Skin epidermis (tissue), 12 donors: ENCODE results near the gene FITM1.

Source experiments
- H3K27ac ChIP-seq, 21 experiments: fragments of 200-600 bp; sonication (generic) in 11 of 21; one replicate each; pipeline ENCODE4 v1.5.0; 2020; ENCODE audit warnings: mild to moderate bottlenecking in 3 of 21, inconsistent platforms in 2 of 21, moderate library complexity in 2 of 21
- H3K4me3 ChIP-seq, 7 experiments: fragments of 200-600 bp; sonication (generic) in 2 of 7; one replicate each; pipeline ENCODE4 v1.5.0; 2020; ENCODE audit warnings: inconsistent platforms in 2 of 7, mild to moderate bottlenecking in 2 of 7, moderate library complexity in 1 of 7

Gene FITM1

DNA sequence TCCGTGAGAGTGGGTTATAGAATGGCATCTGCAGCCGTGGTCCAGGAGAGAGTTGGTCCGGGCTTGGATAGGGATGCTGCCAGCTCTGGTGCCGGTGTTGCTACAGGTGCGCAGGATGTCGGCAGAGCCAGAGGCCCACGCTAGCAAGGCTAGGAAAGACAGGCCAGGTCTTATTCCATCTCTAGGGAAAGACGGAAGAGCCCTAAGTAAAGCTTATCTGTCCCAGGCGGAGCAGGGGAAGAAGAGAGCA, 5.0 kb downstream of the FITM1 start:
- H3K27ac ChIP-seq: peak overlapping the region in 20 of 21 experiments; percentile 50 to 100 (median 96)

DNA sequence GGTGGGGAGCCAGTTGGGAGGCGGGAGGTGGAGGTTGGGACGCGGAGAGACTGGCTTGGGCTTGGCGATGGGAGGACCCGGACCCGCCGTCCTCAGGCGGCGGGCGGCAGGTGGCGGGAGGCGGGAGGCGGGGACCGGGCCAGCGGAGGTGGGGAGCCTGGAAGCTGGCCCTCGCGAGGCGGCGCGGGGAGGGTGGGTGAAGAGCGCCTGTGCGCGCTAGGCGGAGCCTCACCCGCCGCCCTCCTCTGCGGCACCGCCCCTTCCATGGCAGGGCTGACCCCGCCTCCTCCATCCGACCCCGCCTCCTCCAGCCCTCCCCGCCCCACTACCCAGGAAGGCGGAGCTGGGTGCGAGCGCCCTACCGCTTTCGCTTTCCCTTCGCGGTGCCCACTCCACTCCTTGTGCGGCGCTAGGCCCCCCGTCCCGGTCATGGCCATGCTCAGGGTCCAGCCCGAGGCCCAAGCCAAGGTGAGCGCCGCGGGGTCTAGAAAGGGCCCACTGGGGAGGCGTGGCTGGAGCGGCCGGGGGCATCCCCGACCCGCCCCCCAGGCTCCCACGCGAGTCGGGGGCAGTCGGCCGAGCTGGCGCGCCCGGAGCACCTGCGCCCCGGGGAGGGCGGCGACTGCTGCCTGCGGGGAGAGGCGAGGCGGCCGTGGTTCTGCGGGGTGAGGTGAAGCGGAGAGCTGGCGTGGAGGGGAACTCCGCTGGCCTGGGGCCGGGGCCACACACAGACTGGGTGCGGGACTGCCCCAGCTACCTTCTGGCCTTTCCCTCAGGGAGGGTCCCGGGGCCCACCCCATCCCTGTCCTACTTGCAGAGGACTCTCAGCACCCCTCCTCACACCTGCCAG, 5.6 kb downstream of the FITM1 start, which contains the start of gene PSME1:
Gene PSME1 (plus strand): TSS at position 361 of the 850 bp plus-strand sequence. CDS start 69 bp downstream, at position 430.
- H3K4me3 ChIP-seq: peak within 1 kb of the TSS; percentile 63 to 100 (median 96)
- H3K27ac ChIP-seq: peak within 1 kb of the TSS; percentile 89 to 100 (median 96)

More for the DNA sequence above, 5.0 kb downstream of the FITM1 start:
- H3K4me3 ChIP-seq: peak overlapping the region; percentile 63 to 100 (median 96)

DNA sequence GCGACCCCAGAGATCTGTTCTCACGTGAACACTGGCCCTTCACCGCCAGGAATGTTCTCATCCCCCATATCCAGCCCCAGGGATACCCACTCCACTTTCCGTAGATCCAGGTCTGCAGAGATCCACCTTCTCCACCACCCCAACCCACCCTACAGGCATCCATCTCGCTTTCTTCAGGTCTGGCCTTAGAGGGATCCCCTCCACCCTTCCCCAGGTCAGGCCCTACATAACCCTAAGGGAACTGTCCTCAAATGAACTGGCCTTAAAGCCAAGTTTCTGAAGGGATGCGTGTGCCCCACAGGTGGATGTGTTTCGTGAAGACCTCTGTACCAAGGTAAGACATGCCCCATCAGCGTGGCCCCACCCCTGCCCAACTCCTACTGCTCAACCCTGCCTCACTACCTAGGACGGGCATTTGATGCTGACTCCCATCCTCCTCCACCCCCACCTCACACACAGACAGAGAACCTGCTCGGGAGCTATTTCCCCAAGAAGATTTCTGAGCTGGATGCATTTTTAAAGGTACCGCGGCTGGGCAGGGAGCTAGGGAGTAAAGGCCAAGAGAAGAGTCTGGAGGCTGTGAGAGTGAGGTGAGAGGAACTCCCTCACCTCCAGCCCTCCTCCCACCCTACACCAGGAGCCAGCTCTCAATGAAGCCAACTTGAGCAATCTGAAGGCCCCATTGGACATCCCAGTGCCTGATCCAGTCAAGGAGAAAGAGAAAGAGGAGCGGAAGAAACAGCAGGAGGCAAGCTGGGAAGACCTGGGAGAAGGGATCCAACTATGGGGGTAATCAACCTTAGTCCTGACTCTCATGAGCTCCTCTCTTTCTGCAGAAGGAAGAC, 6.4 kb downstream of the FITM1 start:
- H3K27ac ChIP-seq: peak overlapping the region; percentile 89 to 100 (median 96)
- H3K4me3 ChIP-seq: peak overlapping the region; percentile 63 to 100 (median 96)

DNA sequence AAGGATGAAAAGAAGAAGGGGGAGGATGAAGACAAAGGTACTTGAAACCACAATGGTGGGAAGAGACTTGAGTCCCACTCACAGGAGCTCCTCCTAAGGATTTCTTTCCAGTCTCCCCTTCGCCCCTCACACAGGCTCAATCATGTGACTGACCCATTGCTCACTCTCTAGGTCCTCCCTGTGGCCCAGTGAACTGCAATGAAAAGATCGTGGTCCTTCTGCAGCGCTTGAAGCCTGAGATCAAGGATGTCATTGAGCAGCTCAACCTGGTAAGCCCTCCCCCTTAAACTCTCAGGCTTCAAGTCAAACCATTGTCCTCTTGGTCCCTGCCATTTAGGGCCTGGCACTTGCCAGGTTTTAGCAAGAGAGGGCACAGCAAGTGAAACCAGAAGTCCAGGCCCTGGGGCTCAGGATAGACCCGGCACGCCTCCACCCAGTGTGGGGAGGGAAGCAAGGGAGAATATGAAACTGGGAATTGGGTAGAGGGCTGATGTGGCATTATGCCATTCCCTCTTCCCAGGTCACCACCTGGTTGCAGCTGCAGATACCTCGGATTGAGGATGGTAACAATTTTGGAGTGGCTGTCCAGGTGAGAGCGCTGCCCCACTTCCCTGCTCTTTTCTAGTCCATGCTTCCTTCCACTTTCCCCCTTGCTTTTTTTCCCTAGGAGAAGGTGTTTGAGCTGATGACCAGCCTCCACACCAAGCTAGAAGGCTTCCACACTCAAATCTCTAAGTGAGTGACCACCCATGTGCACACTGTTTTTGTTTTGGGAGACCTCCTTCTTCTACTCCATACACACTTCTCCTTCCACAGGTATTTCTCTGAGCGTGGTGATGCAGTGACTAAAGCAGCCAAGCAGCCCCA, 7.3 kb downstream of the FITM1 start:
- Histone ChIP-seq H3K4me3 (no peak overlapping the region), H3K27ac (peak overlapping the region in 9 of 21 experiments; percentile 89 to 100 (median 96))

DNA sequence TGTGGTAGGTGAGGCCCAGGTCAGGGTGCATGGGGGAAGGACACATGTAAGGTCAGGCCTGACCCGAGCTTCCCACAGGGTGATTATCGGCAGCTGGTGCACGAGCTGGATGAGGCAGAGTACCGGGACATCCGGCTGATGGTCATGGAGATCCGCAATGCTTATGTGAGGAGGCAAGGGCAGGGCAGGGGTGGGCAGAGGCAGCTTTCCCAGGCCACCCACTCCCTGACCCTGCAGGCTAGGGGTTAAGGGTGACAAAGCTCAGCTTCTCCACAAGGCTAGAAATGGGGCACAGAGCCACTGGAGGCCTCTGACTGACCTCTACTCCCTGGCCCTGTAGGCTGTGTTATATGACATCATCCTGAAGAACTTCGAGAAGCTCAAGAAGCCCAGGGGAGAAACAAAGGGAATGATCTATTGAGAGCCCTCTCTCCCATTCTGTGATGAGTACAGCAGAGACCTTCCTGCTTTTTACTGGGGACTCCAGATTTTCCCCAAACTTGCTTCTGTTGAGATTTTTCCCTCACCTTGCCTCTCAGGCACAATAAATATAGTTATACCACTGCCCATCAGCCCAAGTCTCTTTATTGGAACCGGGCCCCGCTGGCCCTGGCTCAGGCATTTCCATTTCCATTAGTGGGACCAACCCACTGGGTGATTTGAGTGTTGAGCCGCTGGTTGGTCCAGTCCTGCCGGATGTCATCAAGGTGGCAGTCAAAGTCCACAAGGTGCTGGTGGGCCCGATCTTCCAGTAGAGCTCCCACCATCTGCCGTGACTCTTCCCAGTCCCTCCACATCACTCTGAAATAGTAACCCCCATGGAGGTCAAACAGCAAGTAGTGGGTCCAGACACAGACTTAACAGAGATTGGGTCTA, 8.2 kb downstream of the FITM1 start:
- peak overlapping the region in 5 of 21 experiments; percentile 7 to 28 (median 9) for H3K27ac ChIP-seq
- no peak overlapping the region for H3K4me3 ChIP-seq

DNA sequence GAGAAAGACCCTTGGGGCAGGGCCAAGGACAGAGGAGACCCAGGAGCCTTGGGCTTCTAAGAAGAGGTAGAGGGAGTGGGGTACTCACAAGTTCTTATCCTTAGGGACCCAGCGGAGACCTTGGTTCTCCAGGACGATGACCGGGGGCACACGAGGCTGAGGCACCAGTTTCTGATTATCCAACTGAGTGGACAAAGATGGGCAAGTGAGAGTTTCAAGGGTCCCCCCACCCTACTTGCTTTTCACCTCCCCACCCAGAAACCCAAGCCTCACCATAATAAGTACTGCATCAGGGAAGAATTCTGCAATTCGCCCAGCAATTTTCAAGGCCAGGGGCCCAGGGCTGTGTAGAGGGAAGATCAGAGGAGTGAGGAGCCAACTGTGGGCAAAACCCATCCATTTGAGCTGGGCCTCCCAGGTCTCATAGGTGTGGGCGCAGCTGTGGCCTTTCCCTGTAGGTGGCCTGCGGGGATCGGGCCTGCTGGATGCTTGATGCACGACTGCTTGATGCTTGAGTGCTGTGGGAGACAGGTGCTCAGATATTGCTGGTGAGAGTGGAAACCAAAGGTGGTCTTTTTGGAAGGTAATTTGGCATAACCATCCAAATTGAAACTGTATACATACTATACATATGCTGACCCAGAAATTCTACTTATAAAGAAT, 8.9 kb downstream of the FITM1 start:
- peak overlapping the region in 5 of 21 experiments; percentile 13 to 95 (median 55) for H3K27ac ChIP-seq
- H3K4me3 ChIP-seq: no peak overlapping the region

DNA sequence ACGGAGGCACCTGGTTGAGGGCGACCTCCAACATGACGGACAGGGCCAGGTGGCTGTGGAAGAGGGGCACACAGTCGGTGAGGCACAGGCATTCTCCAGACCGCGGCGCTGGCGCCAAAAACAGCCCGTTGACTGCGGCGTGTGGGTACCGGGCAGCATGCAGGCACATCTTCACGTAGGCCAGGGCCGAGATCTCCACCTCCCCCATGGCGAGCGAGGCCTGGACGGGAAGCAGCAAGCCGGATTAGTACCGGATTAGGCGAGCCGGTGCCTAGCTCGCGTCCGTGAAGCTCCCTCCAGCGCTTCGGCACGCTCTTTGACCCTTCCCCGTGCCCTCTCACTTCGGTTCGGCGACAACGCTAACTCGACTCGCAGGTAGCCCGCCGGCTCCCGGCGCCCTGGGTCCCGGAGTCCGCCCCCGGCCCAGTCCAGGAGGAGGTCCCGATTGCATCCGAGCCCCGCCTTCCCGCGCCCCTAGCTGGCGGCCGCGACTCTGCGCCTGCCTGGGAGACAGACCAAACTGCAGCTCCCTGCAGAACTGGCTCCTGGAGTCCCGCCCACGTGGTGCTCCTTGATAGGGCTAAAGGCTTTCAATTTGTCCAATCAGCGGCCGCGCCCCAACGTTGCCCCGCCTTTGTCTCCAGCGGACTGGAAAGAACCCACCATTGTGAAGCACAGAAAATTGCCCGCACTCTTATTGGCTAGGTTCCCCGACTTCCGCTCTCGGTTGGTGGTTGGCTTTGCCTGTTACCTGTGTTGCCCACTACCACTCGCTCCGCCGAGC, 10.8 kb downstream of the FITM1 start, which contains the start of gene EMC9:
Gene EMC9 (minus strand): TSS at position 495 of the 784 bp plus-strand sequence. CDS start 287 bp downstream, at position 208.
- Histone ChIP-seq H3K27ac (peak within 1 kb of the TSS; percentile 52 to 95 (median 86)), H3K4me3 (peak within 1 kb of the TSS; percentile 44 to 90 (median 70))

DNA sequence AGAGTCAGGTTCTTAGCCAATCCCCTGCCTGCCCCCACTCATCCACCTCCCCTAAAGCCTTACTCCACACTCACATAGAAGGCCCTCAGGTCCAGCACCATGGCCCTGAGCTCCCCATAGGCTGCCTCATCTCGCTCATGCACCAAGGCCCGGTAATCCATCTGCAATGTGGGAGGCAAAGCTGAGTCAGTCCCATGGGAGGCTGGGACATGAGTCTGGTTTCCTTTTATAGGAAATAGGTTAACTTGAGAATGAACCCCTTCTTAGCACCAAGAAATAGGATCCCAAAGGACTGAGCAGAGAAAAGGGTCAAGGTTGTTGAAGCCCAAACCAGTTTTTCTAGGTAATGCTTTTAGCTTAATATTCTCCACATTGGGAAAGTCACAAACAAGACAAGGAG, 13.1 kb downstream of the FITM1 start:
- no peak overlapping the region for H3K4me3 ChIP-seq
- peak overlapping the region in 1 of 21 experiments; percentile 24 for H3K27ac ChIP-seq

DNA sequence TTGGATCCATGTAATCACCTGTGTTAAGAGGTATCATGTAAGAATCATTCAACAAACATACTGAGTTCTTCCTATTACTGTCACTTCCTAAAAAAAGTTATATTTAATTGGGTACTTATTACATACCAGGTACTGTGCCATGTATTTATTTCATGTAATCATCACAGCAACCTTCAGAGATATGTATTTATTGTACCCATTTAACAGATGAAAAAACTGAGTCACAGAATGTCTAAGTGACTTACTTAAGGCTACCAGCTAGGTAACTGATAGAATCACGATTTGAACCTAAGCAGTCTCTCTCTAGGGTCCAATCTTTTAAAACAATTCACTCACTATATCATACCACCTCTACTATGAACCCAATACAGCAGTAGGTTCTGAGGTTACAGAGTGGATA, 14.0 kb downstream of the FITM1 start:
- peak overlapping the region in 2 of 21 experiments; percentile 14 to 85 for H3K27ac ChIP-seq
- no peak overlapping the region for H3K4me3 ChIP-seq

DNA sequence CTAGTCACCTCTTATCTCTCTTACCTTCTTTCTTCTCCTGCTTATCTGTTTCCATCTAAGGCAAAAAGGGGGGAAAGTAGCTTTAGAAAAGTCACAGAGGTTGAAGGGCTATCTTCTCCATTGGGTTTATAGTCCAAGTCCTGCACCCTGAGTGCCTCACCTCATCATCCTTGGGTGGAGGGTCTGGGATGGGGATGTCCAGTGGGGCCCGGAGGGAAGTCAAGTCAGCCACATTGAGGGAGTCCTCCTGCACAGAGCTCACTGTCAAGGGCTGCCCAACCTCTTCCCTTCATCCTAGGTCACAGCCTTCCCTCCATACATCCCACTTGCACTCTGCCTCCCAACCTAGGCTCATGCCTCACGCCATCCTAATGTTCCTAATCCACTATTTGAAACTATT, 14.8 kb downstream of the FITM1 start:
- Histone ChIP-seq H3K27ac (peak overlapping the region in 15 of 21 experiments; percentile 2 to 94 (median 88)), H3K4me3 (peak overlapping the region in 2 of 7 experiments; percentile 82 to 87)

DNA sequence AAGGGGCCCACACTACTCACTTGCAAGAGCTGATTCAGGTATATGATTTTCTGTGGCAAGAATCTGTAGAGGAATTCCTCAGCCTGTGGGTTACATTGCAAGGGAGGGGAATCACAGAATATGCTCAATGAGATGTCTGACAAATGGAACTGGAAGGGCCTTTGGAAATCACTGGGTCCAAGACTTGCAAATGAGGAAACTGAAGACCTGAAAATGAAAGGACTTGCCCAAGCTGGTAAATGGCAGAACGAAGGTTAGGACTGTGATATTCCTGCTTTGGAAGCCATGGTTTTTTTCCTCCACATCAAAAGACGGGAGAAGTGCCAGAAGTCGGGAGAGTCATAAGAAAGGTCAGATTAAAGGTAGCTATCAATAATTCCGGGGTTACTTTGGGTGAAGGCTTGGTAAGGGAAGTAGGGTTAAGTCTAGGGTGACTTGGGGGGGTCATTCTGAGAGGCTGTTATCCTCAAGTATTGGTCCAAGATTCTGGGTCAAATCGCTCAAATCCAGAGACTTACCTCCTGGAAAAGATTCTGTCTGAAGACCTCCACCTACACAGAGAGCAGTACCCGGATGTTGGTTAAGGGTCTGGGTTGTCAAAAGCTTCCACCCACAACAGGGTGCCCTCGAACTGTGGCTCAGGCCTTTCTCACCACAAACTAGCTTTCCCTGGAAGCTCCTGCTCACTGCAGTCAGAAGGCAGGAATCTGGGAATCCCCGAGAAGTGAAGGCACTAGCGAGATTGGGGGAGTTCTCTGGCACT, 15.4 kb downstream of the FITM1 start:
- peak overlapping the region; percentile 64 to 93 (median 82) for H3K4me3 ChIP-seq
- H3K27ac ChIP-seq: peak overlapping the region; percentile 26 to 94 (median 88)

DNA sequence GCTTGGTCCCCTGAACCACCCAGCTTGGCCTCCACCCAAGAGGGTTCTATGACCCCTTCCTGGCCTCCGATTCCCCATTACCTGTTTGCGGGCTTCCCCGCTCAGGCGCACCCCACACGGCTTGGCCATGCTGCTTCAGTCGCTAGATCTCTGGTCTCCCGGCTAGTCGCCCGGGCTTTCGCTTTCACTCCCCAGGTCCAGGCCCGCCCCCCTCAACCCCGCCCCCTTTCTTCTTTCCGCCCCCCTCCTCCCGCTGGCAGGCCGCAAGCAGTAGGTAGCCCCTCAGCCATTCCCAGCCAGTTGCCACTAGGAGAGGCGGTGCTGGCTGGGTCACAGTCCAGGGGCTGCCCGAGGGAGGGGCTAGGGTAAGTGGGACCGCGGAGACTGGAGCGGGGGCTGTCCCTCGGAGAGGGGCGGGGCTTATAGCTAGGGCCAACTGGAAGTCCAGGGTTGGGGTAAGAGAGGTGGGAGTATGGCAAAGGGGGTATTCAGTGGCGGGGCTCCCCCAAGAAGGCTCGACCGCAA, 16.1 kb downstream of the FITM1 start, which contains the start of gene PSME2:
Gene PSME2 (minus strand): TSS at position 158 of the 525 bp plus-strand sequence. CDS start 29 bp downstream, at position 129.
- H3K27ac ChIP-seq: peak within 1 kb of the TSS; percentile 58 to 94 (median 88)
- peak within 1 kb of the TSS; percentile 64 to 93 (median 82) for H3K4me3 ChIP-seq

DNA sequence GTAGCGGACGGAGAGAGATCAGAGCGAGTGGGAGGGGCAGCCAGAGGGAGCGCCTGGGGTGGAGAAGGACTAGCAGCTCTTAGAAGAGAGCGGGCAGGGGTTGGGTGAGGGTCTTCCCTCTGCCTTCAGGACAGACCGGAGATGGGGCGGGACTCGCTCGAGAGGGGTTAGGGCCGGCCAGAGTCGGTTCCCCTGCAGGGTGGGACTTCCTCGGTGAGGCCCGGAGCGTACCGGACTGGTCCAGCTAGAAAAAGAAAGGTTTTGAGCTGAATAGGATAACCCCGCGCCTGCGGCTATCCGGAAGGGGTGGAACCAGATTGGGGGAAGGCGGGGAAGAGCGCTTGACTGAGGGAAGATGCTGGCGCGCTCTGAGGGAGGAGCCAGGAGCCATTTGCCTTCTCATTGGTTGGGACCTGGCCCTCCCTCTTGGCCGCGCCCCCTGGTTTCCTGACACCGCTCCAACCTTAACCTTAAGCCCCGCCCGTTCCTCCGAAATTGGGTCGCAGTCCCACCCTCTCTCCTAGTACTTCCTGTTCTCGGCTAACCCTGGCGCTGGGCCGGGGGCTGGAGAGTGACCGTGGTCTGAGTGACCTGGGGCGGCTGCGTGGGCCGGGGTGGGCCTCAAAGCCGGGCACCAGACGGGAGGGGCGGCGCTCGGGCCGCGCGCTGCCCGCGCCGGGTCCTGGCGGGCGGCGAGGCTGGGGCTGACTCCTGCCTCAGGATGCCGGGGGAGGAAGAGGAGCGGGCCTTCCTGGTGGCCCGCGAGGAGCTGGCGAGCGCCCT, 16.7 kb downstream of the FITM1 start, which contains the start of gene RNF31:
Gene RNF31 (plus strand): TSS at position 521 of the 783 bp plus-strand sequence. CDS start 201 bp downstream, at position 722.
- Histone ChIP-seq H3K27ac (peak within 1 kb of the TSS; percentile 58 to 94 (median 88)), H3K4me3 (peak within 1 kb of the TSS; percentile 64 to 93 (median 82))

DNA sequence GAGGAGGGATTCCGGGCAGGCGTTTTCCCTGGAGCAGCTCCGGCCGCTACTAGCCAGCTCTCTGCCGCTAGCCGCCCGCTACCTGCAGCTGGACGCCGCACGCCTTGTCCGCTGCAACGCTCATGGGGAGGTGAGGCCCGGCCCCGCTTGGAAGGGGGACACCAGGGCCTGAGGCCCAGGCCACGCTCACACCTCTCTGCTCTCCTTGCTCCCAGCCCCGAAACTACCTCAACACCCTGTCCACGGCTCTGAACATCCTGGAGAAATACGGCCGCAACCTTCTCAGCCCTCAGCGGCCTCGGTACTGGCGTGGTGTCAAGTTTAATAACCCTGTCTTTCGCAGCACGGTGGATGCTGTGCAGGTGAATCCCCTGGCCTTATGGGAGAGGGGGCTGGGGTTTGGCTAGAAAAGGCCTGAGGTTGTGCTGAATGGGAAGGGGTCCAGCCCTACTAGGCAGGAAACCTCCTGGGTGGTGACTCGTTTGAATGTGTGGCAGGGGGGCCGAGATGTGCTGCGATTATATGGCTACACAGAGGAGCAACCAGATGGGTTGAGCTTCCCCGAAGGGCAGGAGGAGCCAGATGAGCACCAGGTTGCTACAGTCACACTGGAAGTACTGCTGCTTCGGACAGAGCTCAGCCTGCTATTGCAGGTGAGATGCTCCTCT, 17.4 kb downstream of the FITM1 start:
- H3K4me3 ChIP-seq: peak overlapping the region; percentile 64 to 93 (median 82)
- H3K27ac ChIP-seq: peak overlapping the region; percentile 24 to 94 (median 88)
